ENCODE results near the gene AKR1A1. TPM values are rescaled to one million over a fixed set of nuclear protein-coding genes. Genes with fewer than 3 reads are reported as not detected.

Gene AKR1A1
- total and polyA plus RNA-seq, 2 of the 8 experiments (the other 6 are each of a cell fraction or from before 2014, with no cell fraction given), result 344 to 435 TPM

DNA sequence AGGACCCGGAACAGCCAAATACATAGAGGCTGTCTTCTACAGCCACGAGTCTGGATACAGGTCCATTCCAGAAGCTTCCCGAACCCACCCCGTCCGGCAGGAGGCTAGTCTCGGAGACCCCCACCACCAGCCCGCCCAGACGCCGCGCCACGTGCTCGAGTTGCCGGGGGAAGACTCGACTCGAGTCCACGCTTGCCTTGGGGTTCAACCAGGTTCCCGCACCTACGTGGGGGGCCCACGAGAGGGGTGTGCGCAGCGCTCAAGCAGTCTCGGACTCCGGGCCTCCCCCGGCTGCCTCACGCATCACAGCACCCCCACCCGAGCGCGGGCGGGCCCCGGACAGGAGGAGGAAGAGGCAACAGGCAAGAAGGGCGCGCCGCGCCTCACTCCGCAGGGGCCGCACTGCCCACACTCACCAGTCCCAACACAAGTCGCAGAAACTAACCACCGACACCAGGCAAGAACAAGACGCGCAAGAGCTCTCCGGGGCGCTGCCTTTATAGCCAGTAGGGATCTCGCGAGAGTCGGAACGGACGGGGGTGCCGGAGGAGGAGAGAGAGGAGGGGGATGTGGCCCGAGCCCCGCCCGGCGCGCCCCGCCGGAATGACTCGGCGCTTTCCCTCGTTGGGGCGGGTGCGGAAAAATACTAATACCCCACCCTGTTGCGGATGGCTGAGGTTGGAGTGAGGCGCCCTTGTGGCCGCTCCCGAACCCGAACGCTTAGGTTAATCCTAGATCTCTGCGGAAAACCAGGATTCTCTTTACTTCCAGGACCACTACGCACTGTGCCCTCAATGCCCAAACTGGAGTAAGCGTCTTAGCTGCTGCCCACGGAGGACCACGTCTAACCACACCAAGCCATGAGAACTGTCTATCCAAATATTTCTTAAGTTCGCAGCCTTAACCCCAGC is 29.0 kb upstream of the AKR1A1 start, which contains the start of gene PRDX1 (continued):
- TF ChIP-seq, protein P1, sequence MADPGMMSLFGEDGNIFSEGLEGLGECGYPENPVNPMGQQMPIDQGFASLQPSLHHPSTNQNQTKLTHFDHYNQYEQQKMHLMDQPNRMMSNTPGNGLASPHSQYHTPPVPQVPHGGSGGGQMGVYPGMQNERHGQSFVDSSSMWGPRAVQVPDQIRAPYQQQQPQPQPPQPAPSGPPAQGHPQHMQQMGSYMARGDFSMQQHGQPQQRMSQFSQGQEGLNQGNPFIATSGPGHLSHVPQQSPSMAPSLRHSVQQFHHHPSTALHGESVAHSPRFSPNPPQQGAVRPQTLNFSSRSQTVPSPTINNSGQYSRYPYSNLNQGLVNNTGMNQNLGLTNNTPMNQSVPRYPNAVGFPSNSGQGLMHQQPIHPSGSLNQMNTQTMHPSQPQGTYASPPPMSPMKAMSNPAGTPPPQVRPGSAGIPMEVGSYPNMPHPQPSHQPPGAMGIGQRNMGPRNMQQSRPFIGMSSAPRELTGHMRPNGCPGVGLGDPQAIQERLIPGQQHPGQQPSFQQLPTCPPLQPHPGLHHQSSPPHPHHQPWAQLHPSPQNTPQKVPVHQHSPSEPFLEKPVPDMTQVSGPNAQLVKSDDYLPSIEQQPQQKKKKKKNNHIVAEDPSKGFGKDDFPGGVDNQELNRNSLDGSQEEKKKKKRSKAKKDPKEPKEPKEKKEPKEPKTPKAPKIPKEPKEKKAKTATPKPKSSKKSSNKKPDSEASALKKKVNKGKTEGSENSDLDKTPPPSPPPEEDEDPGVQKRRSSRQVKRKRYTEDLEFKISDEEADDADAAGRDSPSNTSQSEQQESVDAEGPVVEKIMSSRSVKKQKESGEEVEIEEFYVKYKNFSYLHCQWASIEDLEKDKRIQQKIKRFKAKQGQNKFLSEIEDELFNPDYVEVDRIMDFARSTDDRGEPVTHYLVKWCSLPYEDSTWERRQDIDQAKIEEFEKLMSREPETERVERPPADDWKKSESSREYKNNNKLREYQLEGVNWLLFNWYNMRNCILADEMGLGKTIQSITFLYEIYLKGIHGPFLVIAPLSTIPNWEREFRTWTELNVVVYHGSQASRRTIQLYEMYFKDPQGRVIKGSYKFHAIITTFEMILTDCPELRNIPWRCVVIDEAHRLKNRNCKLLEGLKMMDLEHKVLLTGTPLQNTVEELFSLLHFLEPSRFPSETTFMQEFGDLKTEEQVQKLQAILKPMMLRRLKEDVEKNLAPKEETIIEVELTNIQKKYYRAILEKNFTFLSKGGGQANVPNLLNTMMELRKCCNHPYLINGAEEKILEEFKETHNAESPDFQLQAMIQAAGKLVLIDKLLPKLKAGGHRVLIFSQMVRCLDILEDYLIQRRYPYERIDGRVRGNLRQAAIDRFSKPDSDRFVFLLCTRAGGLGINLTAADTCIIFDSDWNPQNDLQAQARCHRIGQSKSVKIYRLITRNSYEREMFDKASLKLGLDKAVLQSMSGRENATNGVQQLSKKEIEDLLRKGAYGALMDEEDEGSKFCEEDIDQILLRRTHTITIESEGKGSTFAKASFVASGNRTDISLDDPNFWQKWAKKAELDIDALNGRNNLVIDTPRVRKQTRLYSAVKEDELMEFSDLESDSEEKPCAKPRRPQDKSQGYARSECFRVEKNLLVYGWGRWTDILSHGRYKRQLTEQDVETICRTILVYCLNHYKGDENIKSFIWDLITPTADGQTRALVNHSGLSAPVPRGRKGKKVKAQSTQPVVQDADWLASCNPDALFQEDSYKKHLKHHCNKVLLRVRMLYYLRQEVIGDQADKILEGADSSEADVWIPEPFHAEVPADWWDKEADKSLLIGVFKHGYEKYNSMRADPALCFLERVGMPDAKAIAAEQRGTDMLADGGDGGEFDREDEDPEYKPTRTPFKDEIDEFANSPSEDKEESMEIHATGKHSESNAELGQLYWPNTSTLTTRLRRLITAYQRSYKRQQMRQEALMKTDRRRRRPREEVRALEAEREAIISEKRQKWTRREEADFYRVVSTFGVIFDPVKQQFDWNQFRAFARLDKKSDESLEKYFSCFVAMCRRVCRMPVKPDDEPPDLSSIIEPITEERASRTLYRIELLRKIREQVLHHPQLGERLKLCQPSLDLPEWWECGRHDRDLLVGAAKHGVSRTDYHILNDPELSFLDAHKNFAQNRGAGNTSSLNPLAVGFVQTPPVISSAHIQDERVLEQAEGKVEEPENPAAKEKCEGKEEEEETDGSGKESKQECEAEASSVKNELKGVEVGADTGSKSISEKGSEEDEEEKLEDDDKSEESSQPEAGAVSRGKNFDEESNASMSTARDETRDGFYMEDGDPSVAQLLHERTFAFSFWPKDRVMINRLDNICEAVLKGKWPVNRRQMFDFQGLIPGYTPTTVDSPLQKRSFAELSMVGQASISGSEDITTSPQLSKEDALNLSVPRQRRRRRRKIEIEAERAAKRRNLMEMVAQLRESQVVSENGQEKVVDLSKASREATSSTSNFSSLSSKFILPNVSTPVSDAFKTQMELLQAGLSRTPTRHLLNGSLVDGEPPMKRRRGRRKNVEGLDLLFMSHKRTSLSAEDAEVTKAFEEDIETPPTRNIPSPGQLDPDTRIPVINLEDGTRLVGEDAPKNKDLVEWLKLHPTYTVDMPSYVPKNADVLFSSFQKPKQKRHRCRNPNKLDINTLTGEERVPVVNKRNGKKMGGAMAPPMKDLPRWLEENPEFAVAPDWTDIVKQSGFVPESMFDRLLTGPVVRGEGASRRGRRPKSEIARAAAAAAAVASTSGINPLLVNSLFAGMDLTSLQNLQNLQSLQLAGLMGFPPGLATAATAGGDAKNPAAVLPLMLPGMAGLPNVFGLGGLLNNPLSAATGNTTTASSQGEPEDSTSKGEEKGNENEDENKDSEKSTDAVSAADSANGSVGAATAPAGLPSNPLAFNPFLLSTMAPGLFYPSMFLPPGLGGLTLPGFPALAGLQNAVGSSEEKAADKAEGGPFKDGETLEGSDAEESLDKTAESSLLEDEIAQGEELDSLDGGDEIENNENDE (IDR thresholded peaks at IDR 0.05; ENCODE audit: insufficient replicate concordance, low read length), result no peak
- TF ChIP-seq RAD21 (IDR thresholded peaks at IDR 0.05 in 1 of 2, conservative IDR thresholded peaks at IDR 0.05 in 1 of 2; ENCODE audit: low read depth in 2 of 2, low read length in 2 of 2) (no peak; a peak in 1 of 4 replicates), ZNF274 (IDR thresholded peaks at IDR 0.05; ENCODE audit: borderline replicate concordance, extremely low read depth, low read length) (no peak), BCL11A (IDR thresholded peaks at IDR 0.05; ENCODE audit: low read depth in 2 of 2, low read length in 2 of 2) (no peak), EP300 (IDR thresholded peaks at IDR 0.05; ENCODE audit: borderline replicate concordance in 1 of 2, low read depth in 2 of 2, low read length in 2 of 2) (peak in 1 of 2 experiments; percentile 82; a peak in 1 of 3 replicates), PHF8 (conservative IDR thresholded peaks at IDR 0.05; ENCODE audit: low read depth, low read length) (peak; percentile 93), BRCA1 (IDR thresholded peaks at IDR 0.05; ENCODE audit: low read depth, low read length) (peak; percentile 98), CHD1 (IDR thresholded peaks at IDR 0.05; ENCODE audit: low read depth, low read length) (0 out of 2 replicates have a peak, but pooled peaks have one; percentile 56), TCF12 (IDR thresholded peaks at IDR 0.05; ENCODE audit: low read depth, low read length) (no peak)
